Tibial artery (tissue), 4 donors: ENCODE data around the gene POMC.

Source experiments
- DNase-seq, 2 donors: peaks; one replicate each; pipeline ENCODE4 v3.0.0-alpha.2; 2019
- H3K27ac ChIP-seq, 2 donors: fragments of 200-600 bp; sonication (generic) in 1 of 2; 1 replicate in 1 of 2; 2 replicates in 1 of 2; pipeline ENCODE4 v1.5.1; 2018 to 2019; ENCODE audit warnings: mild to moderate bottlenecking in 1 of 2
- H3K27me3 ChIP-seq, 2 donors: fragments of 200-600 bp; sonication (generic) in 1 of 2; one replicate each; pipeline versions ENCODE4 v1.5.1 to v1.6.0; 2016 to 2019
- H3K36me3 ChIP-seq, 3 donors: fragments of 200-600 bp; sonication (generic) in 2 of 3; one replicate each; pipeline ENCODE4 v1.5.1; 2016 to 2019; ENCODE audit warnings: mild to moderate bottlenecking in 2 of 3
- H3K4me1 ChIP-seq, 4 donors: fragments of 200-600 bp; sonication (generic) in 2 of 4; 1 replicate in 3 of 4; 2 replicates in 1 of 4; pipeline ENCODE4 v1.5.1; 2016 to 2019
- H3K4me3 ChIP-seq, 2 donors: fragments of 200-600 bp; sonication (generic) in 1 of 2; 1 replicate in 1 of 2; 2 replicates in 1 of 2; pipeline ENCODE4 v1.5.1; 2018 to 2019; ENCODE audit warnings: mild to moderate bottlenecking in 2 of 2
- H3K9me3 ChIP-seq, 3 donors: fragments of 200-600 bp; sonication (generic) in 1 of 3; one replicate each; pipeline ENCODE4 v1.5.1; 2016 to 2019
- CTCF ChIP-seq, 2 experiments: fragments of 200-600 bp in 1 of 2; fragments of 450-650 bp in 1 of 2; IDR thresholded peaks; one replicate each; pipeline ENCODE4 v1.5.1; 2017 to 2019; ENCODE audit warnings: antibody characterized with exemption in 2 of 2, mild to moderate bottlenecking in 1 of 2, moderate library complexity in 1 of 2
- intact Hi-C: fragments of 100-400 bp; cut with DNase I; formaldehyde crosslinking; loops from one replicate; pipeline ENCODE4 v1.15.0; 2023; ENCODE audit warnings: low total_unique reads

POMC gene

DNA sequence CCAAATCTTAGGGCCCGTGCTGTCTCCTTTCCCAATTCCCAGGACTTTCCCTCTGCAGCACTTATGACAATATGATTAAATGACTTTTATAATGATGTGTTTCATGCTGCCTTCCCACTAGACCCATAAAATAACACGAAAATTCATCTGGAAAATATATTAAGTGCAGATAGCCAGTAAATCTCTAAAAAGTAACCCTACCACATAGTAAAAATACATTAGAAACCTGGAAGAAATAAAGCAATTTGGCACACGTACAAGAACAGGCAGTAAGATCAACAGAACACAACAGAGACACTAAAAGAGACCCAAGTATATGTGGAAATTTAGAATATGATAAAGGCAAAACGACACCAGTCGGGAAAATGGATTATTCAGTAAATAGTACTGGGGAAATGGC lies 30.2 kb upstream of the POMC start:
- intact Hi-C loops = no loop called here
- H3K27ac ChIP-seq = no peak overlapping the region
- no peaks in the 10 kb centered on the region for H3K9me3 ChIP-seq
- no peak overlapping the region for H3K4me3 ChIP-seq
- no peaks in the 10 kb centered on the region for H3K27me3 ChIP-seq
- TF ChIP-seq CTCF (IDR thresholded peaks at IDR 0.05) = no peak
- H3K4me1 ChIP-seq = peaks cover 0 to 4% (median 0%) of the 10 kb centered on the region in 4 donors
- no peak for DNase-seq
- H3K36me3 ChIP-seq = no peaks in the 10 kb centered on the region

GRCh38 chr2:25198209-25198525 lies 29.8 kb upstream of the POMC start:
- intact Hi-C loops = no loop called here
- no peak for DNase-seq

GRCh38 chr2:25197336-25198208 lies 29.2 kb upstream of the POMC start:
- no peaks in the 10 kb centered on the region for H3K27me3 ChIP-seq
- H3K9me3 ChIP-seq = no peaks in the 10 kb centered on the region
- no peak overlapping the region for H3K4me3 ChIP-seq
- no peak for DNase-seq
- H3K4me1 ChIP-seq = peaks cover 0 to 4% (median 0%) of the 10 kb centered on the region in 4 donors
- intact Hi-C loops = no loop called here
- TF ChIP-seq CTCF (IDR thresholded peaks at IDR 0.05) = no peak
- H3K27ac ChIP-seq = no peak overlapping the region
- H3K36me3 ChIP-seq = no peaks in the 10 kb centered on the region

More at GRCh38 chr2:25198209-25198525, 29.8 kb upstream of the POMC start:
- TF ChIP-seq CTCF (IDR thresholded peaks at IDR 0.05) = no peak
- H3K27ac ChIP-seq = no peak overlapping the region
- H3K9me3 ChIP-seq = no peaks in the 10 kb centered on the region
- peaks cover 0 to 4% (median 0%) of the 10 kb centered on the region in 4 donors for H3K4me1 ChIP-seq
- H3K4me3 ChIP-seq = no peak overlapping the region
- no peaks in the 10 kb centered on the region for H3K36me3 ChIP-seq
- no peaks in the 10 kb centered on the region for H3K27me3 ChIP-seq

DNA sequence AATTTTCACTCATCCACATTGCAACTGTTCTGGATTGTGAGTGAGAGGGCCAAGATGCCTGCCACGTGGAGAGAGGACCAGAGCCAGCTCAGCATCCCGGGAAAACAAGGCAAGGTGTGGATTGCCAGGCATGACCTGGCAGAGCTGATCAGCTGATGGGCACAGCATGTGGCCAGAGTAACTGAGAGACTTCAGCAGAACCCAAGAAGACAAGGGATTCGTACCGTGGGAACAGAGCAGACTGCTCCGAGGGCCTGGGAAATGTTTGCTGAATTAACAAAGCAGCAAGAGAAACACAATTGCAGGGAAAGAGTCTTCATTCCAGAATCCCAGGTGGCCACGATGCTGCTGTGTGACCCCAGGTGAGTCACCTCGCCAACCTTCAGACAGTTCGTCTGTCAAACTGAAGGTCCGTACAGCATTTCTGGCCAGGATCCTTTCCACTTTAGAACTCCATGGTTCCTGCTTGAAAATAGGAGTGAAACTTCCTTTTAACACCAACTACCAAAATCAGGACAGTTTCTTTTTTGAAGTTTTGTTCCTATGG lies 26.3 kb upstream of the POMC start:
- Histone ChIP-seq H3K4me3 (no peak overlapping the region), H3K36me3 (no peaks in the 10 kb centered on the region), H3K4me1 (peaks cover 0 to 4% (median 0%) of the 10 kb centered on the region in 4 donors), H3K27ac (no peak overlapping the region), H3K9me3 (no peaks in the 10 kb centered on the region), H3K27me3 (no peaks in the 10 kb centered on the region)
- intact Hi-C loops = no loop called here
- no peak for TF ChIP-seq CTCF (IDR thresholded peaks at IDR 0.05)
- DNase-seq = no peak

DNA sequence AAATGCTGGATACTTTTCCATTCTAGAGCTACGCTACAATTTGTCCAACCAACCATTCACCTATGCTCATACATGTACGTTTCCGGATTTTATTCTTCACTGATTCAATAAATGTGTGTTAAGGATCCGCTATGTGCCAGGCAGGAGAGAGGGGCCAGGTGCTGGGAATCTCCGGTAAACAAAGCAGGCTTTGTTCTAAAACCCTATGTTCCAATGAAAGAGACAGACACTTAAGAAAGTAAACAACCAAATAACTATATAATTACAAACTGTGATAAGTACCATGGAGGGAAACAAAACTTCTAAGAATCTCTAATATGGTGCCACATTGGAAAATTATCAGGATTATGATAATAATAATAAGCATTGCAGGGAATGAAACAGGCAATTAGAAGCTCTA lies 22.2 kb upstream of the POMC start:
- intact Hi-C loops = no loop called here
- no peak overlapping the region for H3K4me3 ChIP-seq
- H3K27me3 ChIP-seq = no peaks in the 10 kb centered on the region
- DNase-seq = no peak
- no peaks in the 10 kb centered on the region for H3K9me3 ChIP-seq
- H3K4me1 ChIP-seq = no peaks in the 10 kb centered on the region
- no peaks in the 10 kb centered on the region for H3K36me3 ChIP-seq
- no peak for TF ChIP-seq CTCF (IDR thresholded peaks at IDR 0.05)
- H3K27ac ChIP-seq = no peak overlapping the region
